HG03097 (cell line): ENCODE measurements around the gene VDAC1.
"Not testable (repeated sequence)": the region's sequence is repeated elsewhere in the genome, so short reads cannot be mapped to it uniquely, and the experiment has no call there.

Experiments used
- ATAC-seq: cut with Tn5 transposase; IDR thresholded peaks from one replicate; pipeline ENCODE4 v1.9.1; 2021; ENCODE audit not compliant: unreplicated experiment, low FRiP score

VDAC1 gene

DNA sequence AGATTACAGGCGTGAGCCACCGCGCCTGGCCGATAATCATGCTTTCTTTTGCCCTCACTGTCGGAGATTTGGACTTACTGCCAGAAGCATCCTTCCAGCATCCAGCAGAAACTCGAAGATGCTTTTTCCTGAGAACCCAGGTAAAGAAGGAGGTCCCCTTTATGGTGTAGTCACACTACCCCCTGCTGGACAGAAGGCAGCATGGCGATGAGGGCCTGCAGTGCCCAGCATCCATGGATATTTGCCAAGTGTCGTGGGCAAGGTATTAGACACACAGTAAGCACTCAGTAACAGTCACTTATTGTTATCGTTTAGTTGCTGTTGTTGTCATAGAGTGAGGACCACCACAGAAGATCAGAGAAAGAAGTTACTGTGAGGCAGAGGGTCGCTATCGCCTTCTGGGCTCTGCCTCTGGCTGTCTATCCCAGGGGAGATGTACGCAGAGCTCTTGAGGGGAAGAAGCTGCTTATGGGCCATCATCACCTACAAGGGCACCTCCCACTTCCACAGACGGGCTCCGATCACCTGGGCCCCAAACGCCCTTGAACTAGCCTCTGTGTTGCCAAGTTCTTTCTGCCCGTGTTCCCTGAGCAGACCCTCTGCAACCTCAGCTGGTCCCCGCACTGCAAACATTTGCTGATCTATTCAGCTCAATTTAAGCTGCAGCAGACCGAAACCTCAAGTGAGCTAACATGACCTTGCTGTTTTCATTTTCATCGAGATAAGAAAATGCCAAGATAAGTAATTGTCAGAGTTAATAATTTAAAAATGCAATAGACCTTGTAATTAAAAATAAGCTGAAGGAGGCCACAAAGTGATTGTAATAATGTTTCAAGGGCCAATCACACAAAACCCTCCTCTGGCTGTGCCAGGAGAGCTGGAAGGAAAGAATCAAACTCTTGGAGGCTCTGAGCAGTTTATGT, 60.3 kb downstream of the VDAC1 start:
- no peak for ATAC-seq

- ATAC-seq, result no peak
These were observed 61.3 kb downstream of the VDAC1 start for GRCh38 chr5:133943475-133943817.

DNA sequence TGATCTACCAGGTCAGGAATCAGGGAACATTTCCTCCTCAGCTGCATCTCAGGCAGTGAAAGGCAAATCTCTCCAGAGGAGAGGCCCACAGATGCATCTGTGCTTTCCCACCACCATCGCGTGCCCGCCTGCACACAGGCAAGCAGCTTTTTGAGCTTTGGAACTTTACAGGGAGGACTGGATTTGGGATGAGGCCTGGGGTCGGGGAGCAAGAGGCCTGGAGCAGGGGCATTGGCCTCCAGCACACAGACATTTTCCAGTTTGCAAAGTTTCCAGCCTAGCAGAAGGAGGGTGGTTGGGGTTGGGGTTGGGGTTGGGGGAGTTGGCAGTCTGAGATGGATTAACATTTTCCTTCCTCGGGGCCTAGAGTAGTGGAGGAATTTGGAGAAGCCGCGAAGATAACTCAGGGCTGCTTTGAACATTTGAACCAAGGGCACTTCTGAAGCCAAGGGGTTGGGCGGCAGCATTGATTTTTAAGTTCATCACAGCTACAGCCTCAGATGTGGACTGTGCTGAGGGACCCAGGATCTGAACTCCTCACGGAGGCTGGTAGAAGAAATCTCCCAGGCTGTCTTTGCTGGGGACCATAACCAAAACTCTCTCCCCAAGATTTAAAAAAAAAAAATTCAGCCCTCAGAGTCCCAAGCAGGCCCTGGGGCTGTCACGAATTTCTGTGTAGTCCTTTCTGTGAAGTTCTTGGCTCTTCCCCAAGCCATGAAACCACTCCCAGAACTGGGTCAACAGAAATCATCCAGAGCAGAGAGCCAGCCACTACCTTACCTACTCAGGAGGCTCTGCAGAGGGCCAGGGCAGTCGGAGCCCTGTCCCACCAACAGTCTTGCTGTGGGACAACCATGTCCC, 61.9 kb downstream of the VDAC1 start:
- no peak for ATAC-seq

GRCh38 chr5:133941456-133942196, 63.1 kb downstream of the VDAC1 start:
- ATAC-seq, result no peak

GRCh38 chr5:133939668-133940067, 65.1 kb downstream of the VDAC1 start:
- ATAC-seq, result no peak

- ATAC-seq, result no peak
These were observed 65.8 kb downstream of the VDAC1 start for GRCh38 chr5:133938929-133939328.

- ATAC-seq, result no peak
These were observed 66.5 kb downstream of the VDAC1 start for GRCh38 chr5:133938039-133938821.

DNA sequence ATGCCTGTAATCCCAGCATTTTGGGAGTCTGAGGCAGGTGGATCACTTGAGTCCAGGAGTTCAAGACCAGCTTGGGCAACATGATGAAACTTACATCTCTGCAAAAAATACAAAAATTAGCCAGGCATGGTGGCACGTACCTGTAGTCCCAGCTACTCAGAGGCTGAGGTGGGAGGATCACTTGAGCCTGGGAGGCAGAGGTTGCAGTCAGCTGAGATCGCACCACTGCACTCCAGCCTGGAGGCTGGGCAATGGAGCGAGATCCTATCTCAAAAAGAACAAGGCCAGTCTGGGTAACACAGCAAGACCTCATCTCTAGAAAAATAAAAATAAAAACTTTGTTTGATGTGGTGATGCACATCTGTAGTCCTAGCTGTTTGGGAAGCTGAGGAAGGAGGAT, 67.1 kb downstream of the VDAC1 start:
- ATAC-seq, result not testable (repeated sequence)

DNA sequence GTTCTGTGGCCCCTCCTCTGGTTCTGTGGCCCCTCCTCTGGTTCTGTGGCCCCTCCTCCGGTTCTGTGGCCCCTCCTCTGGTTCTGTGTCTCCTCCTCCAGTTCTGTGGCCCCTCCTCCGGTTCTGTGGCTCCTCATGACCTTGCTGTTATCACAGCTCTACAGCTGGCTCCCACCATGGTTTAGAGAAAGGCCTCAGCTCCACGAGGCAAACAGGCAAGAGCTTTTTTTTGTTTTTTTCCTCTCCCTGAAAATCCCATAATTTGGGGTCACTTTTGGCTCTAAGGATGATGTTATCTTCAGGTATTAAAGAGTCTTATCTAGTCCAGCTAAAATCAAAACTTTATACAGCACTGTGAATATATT, 68.1 kb downstream of the VDAC1 start:
- ATAC-seq, result no peak

GRCh38 chr5:133935991-133936650, 68.7 kb downstream of the VDAC1 start:
- ATAC-seq, result not testable (repeated sequence)

DNA sequence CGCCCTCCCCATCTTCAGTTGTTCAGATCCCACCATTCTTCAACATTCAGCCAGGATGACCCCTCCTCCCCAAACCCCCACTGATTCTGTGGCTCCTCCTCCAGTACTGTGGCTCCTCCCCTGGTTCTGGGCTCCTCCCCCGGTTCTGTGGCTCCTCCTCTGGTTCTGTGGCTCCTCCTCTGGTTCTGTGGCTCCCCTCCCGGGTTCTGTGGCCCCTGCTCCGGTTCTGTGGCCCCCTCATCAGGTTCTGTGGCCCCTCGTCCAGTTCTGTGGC, 69.2 kb downstream of the VDAC1 start:
- no peak for ATAC-seq

- no peak for ATAC-seq
These were observed 69.7 kb downstream of the VDAC1 start for GRCh38 chr5:133934822-133935666.

DNA sequence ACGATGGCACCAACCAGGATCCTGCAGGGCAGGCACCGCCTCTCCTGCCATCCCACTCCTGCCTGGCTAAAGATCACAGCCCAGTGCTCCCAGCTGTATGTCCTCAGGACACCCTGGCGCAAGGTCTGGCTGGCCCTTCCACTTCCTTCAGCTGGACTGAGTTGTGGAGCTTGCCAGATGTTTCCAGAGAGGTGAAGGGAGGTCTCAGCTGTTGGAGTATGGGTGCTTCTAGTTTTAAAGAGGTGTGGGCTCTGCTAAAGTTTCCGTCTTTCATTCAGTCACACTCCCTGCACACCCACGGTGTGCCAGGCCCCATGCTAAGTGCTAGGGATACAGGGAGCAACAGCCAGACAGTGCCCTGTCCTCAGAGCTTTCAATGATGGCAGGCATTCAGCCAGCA, 70.5 kb downstream of the VDAC1 start:
- no peak for ATAC-seq

GRCh38 chr5:133933670-133934295, 71.0 kb downstream of the VDAC1 start:
- ATAC-seq, result no peak

- no peak for ATAC-seq
These were observed 71.6 kb downstream of the VDAC1 start for GRCh38 chr5:133933169-133933509.

DNA sequence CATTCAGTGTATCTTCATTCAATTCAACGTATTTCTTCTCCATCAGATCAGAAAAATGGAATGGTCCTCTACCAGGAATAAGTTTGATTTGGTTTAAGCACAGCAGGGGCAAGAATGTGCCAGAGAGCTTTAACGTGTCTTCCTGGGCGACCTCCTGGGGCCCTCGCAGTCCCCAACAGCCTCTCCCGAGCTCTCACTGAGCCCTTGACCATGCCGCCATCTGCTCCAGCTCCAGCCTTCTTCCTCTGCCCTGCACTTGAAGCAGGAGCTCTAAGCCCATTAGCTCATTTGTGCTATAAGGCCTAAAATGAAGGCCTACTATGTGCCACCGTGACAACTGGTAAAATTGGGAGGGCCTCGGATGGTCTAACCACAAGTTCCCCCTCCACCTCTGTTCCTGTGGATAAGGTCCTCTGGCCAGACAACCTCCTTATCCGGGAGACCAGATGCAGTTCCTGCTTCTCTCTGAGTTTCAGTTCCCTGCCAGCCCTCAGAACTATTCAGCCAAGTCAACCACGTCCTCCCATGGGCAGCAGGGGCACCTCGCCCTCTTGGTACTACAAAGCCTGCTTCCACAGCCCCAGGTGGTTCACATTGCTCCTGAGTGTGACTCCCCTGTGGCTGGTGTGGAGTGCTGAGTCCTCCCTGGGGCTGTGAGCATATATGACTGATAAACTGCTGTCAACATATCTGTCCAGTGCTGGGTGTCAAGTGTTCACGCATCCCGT, 72.2 kb downstream of the VDAC1 start:
- ATAC-seq, result no peak

- ATAC-seq, result no peak
These were observed 73.2 kb downstream of the VDAC1 start for GRCh38 chr5:133931546-133931945.

DNA sequence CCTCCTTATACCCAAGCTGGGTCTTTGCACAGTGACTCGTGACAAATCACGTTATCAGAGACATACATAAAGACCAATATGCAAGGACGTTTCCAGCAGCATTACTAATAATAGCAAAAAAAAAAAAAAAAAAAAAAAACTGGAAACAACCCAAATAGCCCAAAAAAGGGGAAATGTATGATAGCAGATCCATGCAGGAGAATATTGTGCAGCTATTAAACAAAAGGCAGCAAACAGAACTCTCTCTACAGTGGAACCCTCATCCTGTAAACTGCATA, 74.0 kb downstream of the VDAC1 start:
- ATAC-seq, result no peak
